ENCODE measurements around the gene DDX46. TPM values are rescaled to one million over a fixed set of nuclear protein-coding genes. Genes with fewer than 3 reads are reported as not detected.
A peak's percentile ranks its signal among the peaks of the same experiment; 100 is the strongest.
"Not testable (repeated sequence)": the region's sequence is repeated elsewhere in the genome, so short reads cannot be mapped to it uniquely, and the experiment has no call there.

Gene DDX46
- 19.0 TPM for total RNA-seq

DNA sequence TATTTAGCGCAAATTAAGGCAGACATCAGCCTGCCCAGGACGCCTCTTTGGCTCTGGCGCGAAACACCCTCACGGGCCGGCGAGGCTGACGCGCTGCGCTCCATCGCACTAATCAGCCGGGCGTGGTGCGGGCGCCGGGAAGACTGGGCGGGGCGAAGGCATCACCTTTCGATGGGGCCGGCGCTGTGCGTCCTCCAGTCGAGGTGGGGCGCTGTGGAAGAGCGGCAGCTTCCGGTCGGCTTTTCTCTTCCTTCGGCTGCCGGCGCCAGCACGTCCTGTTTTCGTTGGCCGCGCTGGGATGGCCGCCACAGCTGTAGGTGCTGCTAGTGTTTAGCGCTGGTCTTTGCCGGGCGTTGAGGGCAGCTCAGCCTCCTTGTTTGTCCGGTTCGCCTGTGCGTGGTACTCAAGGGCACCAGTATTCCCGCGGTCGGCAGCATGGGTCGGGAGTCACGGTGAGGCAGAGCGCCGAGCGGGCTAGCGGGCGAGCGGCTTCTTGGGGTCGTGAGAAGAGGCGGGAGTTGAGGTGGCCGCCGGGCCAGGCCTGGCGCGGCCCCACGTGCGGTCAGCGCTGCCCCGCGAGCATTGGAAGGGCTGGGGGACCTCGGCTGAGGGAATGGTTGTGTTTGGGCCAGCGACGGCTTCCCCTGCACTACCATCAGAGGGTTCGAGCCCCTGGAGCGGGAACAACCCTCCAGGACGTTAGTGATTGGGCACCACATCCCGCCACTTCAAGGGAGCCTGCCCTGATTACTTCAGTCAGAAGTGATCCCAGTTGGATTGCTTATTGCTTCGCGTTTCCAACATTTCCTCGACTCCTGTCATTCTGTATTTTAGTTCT, at the start of gene DDX46:
Gene DDX46 (plus strand): TSS at position 276 of the 838 bp plus-strand sequence. CDS start 160 bp downstream, at position 436.
- ATAC-seq: peak; percentile 100
- peak; percentile 91 for DNase-seq (ENCODE audit: low spot score)

DNA sequence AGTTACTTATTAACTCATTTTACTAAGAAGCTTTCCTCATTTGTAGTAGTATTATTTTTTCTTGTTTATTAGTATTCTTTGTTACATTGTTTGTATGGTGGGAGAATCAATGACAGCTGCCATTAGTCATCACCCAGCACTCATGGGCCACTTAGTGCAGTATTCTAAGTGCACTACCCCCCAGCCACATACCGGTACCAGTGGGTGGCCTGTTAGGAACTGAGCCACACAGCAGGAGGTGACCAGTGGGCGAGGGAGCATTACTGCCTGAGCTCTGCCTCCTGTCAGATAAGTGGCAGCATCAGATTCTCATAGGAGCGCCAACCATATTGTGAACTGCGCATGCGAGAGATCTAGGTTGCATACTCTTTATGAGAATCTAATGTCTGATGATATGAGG, 44.5 kb upstream of the DDX46 start:
- no peak for ATAC-seq

GRCh38 chr5:134714541-134714940, 44.0 kb upstream of the DDX46 start:
- ATAC-seq: no peak
- no peak for DNase-seq (ENCODE audit: low spot score)

More for the DNA sequence above, 44.5 kb upstream of the DDX46 start:
- DNase-seq (ENCODE audit: low spot score): no peak

DNA sequence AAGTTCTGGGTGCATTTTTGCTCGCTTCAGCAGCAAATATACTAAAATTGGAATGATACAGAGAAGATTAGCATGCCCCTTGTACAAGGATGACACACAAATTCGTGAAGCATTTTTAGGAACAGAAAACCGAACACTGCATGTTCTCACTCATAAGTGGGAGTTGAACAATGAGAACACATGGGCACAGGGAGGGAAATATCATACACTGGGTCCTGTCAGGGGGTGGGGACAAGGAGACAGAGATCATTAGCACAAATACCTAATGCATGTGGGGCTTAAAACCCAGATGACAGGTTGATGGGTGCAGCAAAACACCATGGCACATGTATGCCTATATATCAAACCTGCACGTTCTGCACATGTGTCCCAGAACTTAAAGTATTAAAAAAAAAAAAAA, 43.1 kb upstream of the DDX46 start:
- not testable (repeated sequence) for ATAC-seq; DNase-seq (ENCODE audit: low spot score)

GRCh38 chr5:134724872-134725271, 33.7 kb upstream of the DDX46 start:
- ATAC-seq (no peak), DNase-seq (ENCODE audit: low spot score) (no peak)

DNA sequence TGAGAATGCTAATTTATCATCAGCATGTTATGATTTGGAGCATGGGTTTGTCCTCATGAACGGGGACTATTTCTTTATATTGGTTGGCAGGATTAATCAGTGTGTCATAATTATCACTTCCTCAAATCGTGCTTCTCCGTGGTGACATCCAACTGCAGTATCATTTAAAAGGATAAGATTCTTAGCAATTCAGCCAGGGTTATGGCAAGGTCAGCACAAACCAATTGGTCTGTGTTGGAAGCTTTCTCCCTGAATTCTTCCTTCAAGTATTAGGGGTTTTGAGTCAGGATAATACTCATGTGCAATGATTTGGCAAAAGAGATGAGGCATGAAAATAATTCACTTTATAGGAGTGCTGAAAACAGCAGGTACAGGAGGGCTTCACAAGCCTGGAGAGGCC, 25.8 kb upstream of the DDX46 start:
- DNase-seq (ENCODE audit: low spot score) (no peak), ATAC-seq (no peak)

DNA sequence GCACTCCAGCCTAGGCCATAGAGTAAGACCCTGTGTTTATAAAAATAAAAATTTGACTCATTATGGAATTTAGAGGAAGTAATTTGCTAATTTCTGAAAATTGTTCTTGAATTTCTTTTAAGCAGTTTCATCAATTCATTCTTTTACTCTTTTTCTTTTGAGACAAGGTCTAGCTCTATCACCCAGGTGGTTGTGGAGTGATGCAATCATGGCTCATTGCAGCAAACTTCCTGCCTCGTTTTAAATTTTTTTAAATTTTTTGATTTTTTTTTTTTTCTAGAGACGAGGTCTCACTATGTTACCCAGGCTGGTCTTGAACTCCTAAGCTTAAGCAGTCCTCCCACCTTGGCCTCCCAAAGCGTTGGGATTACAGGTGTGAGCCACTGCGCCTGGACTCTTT, 23.3 kb upstream of the DDX46 start:
- DNase-seq (ENCODE audit: low spot score): no peak
- ATAC-seq: no peak

- ATAC-seq: no peak
- no peak for DNase-seq (ENCODE audit: low spot score)
These were observed 22.3 kb upstream of the DDX46 start for GRCh38 chr5:134736173-134736812.

GRCh38 chr5:134738133-134738962, 20.2 kb upstream of the DDX46 start, which contains the start of gene CAMLG:
Gene CAMLG, plus strand, starts transcription at chr5:134738548. Its CDS starts 73 bp downstream, at chr5:134738621.
- peak; percentile 99 for DNase-seq (ENCODE audit: low spot score)
- ATAC-seq: peak; percentile 96

- no peak for DNase-seq (ENCODE audit: low spot score)
- ATAC-seq: peak; percentile 57
These were observed 19.5 kb upstream of the DDX46 start for GRCh38 chr5:134738963-134739661.

DNA sequence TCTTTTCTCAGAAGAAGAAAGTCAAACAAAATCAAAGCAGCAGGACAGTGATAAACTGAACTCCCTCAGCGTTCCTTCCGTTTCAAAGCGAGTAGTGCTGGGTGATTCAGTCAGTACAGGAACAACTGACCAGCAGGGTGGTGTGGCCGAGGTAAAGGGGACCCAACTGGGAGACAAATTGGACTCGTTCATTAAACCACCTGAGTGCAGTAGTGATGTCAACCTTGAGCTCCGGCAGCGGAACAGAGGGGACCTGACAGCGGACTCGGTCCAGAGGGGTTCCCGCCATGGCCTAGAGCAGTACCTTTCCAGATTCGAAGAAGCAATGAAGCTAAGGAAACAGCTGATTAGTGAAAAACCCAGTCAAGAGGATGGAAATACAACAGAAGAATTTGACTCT, 17.5 kb upstream of the DDX46 start:
- ATAC-seq (no peak), DNase-seq (ENCODE audit: low spot score) (no peak)

DNA sequence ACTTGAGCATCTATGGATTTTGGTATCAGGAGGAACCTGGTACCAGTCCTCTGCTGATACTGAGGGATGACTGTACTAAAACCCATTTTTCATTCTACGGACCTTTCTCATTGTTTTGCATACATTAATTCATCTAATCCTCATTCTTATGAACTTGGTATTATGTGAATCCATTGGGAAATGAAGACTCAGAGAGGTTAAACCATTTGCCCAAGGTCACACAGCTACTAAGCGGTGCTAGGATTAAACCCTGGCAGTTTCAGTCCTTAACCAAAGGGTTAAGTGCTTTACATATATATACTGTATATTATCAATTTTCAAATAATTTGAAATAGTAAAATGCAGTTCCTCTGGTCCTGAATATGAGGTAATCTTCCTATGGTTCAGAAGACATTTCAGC, 16.4 kb upstream of the DDX46 start:
- DNase-seq (ENCODE audit: low spot score) (no peak), ATAC-seq (no peak)

DNA sequence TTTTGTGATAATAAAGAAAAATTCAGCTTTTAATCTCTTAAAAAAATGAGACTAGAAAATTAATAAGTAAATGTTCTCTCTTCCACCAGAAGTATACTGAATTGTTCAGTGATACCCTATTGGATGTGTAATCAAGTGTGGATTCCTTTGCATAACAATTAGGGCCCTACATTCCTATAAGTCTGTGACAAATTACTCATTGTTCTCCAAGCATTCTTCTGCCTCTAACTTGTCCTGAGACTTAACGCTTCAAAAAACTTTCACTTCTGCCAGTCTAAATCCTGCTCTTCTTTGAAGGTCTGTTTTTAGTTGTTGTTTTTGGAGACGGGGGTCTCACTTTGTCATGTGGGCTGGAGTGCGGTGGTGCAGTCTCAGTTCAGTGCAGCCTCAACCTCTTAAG, 9.2 kb upstream of the DDX46 start:
- ATAC-seq (no peak), DNase-seq (ENCODE audit: low spot score) (no peak)

DNA sequence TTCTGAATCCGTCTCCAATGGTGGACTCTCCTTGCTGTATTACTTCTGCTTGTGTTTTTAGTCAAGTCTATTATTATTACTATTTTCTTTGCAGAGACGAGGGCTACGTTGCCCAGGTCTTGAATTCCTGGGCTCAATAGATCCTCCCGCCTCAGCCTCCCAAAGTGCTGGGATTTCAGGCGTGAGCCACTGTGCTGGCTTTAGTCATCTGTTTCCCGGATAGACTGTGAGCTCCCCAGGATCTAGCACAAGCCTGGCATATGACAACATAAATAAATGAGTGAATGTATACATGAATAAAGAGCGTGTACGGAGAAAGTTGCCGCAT, 439 bp upstream of the DDX46 start:
- ATAC-seq (no peak), DNase-seq (ENCODE audit: low spot score) (no peak)

- not testable (repeated sequence) for DNase-seq (ENCODE audit: low spot score); ATAC-seq
These were observed 9.1 kb downstream of the DDX46 start for GRCh38 chr5:134767528-134768291.

DNA sequence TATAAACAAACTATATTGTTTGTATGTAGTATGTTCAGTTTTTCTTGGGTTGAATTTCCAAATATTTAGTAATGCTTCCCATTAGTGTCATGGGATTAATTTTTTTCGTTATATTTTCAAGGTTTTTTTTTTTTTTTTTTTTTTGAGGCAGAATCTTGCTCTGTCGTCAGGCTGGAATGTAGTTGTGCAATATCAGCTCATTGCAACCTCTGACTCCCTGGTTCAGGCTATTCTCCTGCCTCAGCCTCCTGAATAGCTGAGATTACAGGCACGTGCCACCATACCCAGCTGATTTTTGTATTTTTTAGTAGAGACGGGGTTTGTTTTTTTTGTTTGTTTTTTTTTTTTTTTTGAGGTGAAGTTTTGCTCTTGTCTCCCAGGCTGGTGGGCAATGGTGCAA, 10.6 kb downstream of the DDX46 start:
- peak; percentile 37 for ATAC-seq
- no peak for DNase-seq (ENCODE audit: low spot score)

GRCh38 chr5:134772461-134773125, 14.0 kb downstream of the DDX46 start:
- DNase-seq (ENCODE audit: low spot score) (no peak), ATAC-seq (no peak)

DNA sequence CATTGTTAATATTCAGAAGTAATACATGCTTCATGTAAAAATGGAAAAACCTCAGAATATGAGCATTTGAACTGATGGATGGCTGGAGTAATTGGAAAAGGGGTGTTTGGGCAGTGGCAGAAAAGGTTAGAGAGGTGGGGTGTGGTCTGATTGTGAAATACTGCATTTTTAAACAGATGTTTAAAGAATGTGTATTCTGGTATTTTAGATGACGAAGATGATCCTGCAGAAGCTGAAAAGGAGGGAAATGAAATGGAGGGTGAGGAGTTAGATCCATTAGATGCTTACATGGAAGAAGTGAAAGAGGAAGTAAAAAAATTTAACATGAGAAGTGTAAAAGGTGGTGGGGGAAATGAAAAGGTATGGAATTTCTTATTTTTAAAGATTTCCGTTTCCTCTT, 18.8 kb downstream of the DDX46 start:
- no peak for DNase-seq (ENCODE audit: low spot score)
- no peak for ATAC-seq

DNA sequence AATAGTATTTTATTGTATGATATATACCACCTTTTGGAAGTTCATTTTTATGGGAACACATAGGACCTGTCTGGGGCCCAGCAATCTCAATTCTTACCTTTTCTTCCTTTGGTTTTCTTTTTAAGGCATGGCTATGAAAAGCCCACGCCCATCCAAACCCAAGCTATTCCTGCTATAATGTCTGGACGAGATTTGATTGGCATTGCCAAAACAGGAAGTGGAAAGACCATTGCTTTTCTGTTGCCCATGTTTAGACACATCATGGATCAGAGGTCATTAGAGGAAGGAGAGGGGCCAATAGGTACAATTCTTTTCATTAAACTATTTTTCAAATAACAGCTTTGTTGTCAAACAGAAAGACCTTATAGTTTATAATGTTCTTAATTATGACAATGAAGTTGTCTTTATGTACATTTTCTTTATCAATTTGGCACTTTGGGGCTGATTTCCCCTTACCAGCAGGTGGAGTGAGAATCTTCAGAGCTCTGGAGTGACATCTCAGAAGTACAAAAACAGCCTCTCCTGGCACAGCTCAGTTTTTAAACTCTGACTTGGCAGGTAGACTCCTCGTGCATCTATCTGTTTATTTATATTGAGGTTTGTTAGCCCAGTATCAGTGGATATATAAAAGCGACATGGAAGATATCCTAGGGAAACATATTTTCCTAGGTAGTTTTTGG, 25.8 kb downstream of the DDX46 start:
- DNase-seq (ENCODE audit: low spot score): no peak
- ATAC-seq: peak; percentile 47

Data from left lobe of liver (tissue), 2 donors.